Type B pancreatic cell (in vitro differentiated cells): ENCODE data around the gene GAN. TPM values are rescaled to one million over a fixed set of nuclear protein-coding genes. Genes with fewer than 3 reads are reported as not detected.

ENCODE experiments used
- DNase-seq: peaks from one replicate; pipeline ENCODE4 v3.0.0; 2021; ENCODE audit warnings: mixed read lengths; ENCODE audit not compliant: unreplicated experiment; ENCODE audit errors: extremely low spot score
- H3K27ac Mint-ChIP-seq: 2 replicates; pipeline ENCODE4 v1.8.0; 2021; ENCODE audit warnings: mild to moderate bottlenecking, mixed read lengths
- H3K27me3 Mint-ChIP-seq: 2 replicates; pipeline ENCODE4 v1.8.0; 2021; ENCODE audit warnings: mixed read lengths
- H3K36me3 Mint-ChIP-seq: 2 replicates; pipeline ENCODE4 v1.8.0; 2021; ENCODE audit warnings: mixed read lengths
- H3K4me1 Mint-ChIP-seq: one replicate; pipeline ENCODE4 v1.8.0; 2021; ENCODE audit warnings: mixed read lengths; ENCODE audit not compliant: unreplicated experiment
- H3K4me3 Mint-ChIP-seq: 2 replicates; pipeline ENCODE4 v1.8.0; 2021; ENCODE audit warnings: mild to moderate bottlenecking, mixed read lengths
- H3K9me3 Mint-ChIP-seq: 2 replicates; pipeline ENCODE4 v1.8.0; 2021; ENCODE audit warnings: mixed read lengths
- CTCF ChIP-seq: fragments of 200-600 bp; sonication (generic); conservative IDR thresholded peaks from 2 replicates; pipeline ENCODE4 v1.5.0; 2021; ENCODE audit warnings: antibody characterized with exemption, mild to moderate bottlenecking
- total RNA-seq: library from RNA; stranded (reverse); gene quantifications from 2 replicates; pipeline ENCODE4 v1.2.1, GENCODE V29; 2021; ENCODE audit warnings: low replicate concordance

GAN gene
- total RNA-seq, 1 donor from 2014 or later = 14.8 TPM

GRCh38 chr16:81327011-81327410 is 12.2 kb downstream of the GAN start:
- Mint-ChIP-seq H3K36me3 (peaks cover 14% of the 10 kb centered on the region), H3K9me3 (no peaks in the 10 kb centered on the region), H3K27me3 (no peaks in the 10 kb centered on the region), H3K4me3 (no peak overlapping the region), H3K27ac (peak overlapping the region; percentile 72), H3K4me1 (peaks cover 27% of the 10 kb centered on the region)
- TF ChIP-seq CTCF = no peak
- no peak for DNase-seq

GRCh38 chr16:81327447-81328196 is 12.9 kb downstream of the GAN start:
- H3K36me3 Mint-ChIP-seq = peaks cover 17% of the 10 kb centered on the region

GRCh38 chr16:81329947-81330346 is 15.2 kb downstream of the GAN start:
- Mint-ChIP-seq H3K4me1 (peaks cover 27% of the 10 kb centered on the region), H3K27ac (peak overlapping the region; percentile 14), H3K27me3 (no peaks in the 10 kb centered on the region), H3K36me3 (peaks cover 23% of the 10 kb centered on the region), H3K4me3 (no peak overlapping the region), H3K9me3 (peaks cover 11% of the 10 kb centered on the region)
- no peak for DNase-seq
- no peak for TF ChIP-seq CTCF

More at GRCh38 chr16:81327447-81328196, 12.9 kb downstream of the GAN start:
- no peak for DNase-seq
- H3K4me3 Mint-ChIP-seq = peak overlapping the region; percentile 40
- peaks cover 27% of the 10 kb centered on the region for H3K4me1 Mint-ChIP-seq
- TF ChIP-seq CTCF = no peak
- peak overlapping the region; percentile 72 for H3K27ac Mint-ChIP-seq
- no peaks in the 10 kb centered on the region for H3K27me3 Mint-ChIP-seq
- H3K9me3 Mint-ChIP-seq = peaks cover 3% of the 10 kb centered on the region

GRCh38 chr16:81333356-81333755 is 18.6 kb downstream of the GAN start:
- TF ChIP-seq CTCF = no peak
- DNase-seq = no peak
- H3K27ac Mint-ChIP-seq = no peak overlapping the region
- no peaks in the 10 kb centered on the region for H3K27me3 Mint-ChIP-seq
- no peak overlapping the region for H3K4me3 Mint-ChIP-seq
- H3K36me3 Mint-ChIP-seq = peaks cover 24% of the 10 kb centered on the region
- H3K9me3 Mint-ChIP-seq = peaks cover 11% of the 10 kb centered on the region
- peaks cover 14% of the 10 kb centered on the region for H3K4me1 Mint-ChIP-seq

- H3K36me3 Mint-ChIP-seq = peaks cover 29% of the 10 kb centered on the region
- no peaks in the 10 kb centered on the region for H3K4me1 Mint-ChIP-seq
- DNase-seq = no peak
- no peaks in the 10 kb centered on the region for H3K27me3 Mint-ChIP-seq
- H3K4me3 Mint-ChIP-seq = no peak overlapping the region
- H3K27ac Mint-ChIP-seq = no peak overlapping the region
- no peak for TF ChIP-seq CTCF
- peaks cover 11% of the 10 kb centered on the region for H3K9me3 Mint-ChIP-seq
Observed at GRCh38 chr16:81335669-81336068, 20.9 kb downstream of the GAN start.
